NCI-H1930 (cell line): ENCODE data around the gene OSGEP.
"Not testable (repeated sequence)": the region's sequence is repeated elsewhere in the genome, so short reads cannot be mapped to it uniquely, and the experiment has no call there.

Experiments used
- DNase-seq, 2 experiments: peaks; one replicate each; lab custom pipeline; 2025; lab: John Stamatoyannopoulos, UW

OSGEP gene

GRCh38 chr14:20469890-20470602, 15.4 kb upstream of the OSGEP start:
- no peak for DNase-seq

GRCh38 chr14:20469242-20469889, 14.8 kb upstream of the OSGEP start, which contains the start of gene PNP:
Gene PNP, plus strand, starts transcription at chr14:20469406. Its CDS starts 119 bp downstream, at chr14:20469525.
- peak; percentile 80 to 86 for DNase-seq

- DNase-seq: no peak
Observed at GRCh38 chr14:20468764-20469241, 14.2 kb upstream of the OSGEP start.

- peak; percentile 99 for DNase-seq
Observed at GRCh38 chr14:20461225-20462141, 6.9 kb upstream of the OSGEP start, which contains the start of gene PIP4P1. Gene PIP4P1, minus strand, starts transcription at chr14:20461434. Its CDS starts 109 bp downstream, at chr14:20461325.

- peak in 1 of 2 experiments; percentile 36 for DNase-seq
Observed at GRCh38 chr14:20460458-20461224, 6.0 kb upstream of the OSGEP start.

- no peak for DNase-seq
Observed at GRCh38 chr14:20458031-20458789, 3.6 kb upstream of the OSGEP start.

- no peak for DNase-seq
Observed at GRCh38 chr14:20456971-20457370, 2.4 kb upstream of the OSGEP start.

- DNase-seq: no peak
Observed at GRCh38 chr14:20455355-20456300, 1.0 kb upstream of the OSGEP start.

- DNase-seq: not testable (repeated sequence)
Observed at GRCh38 chr14:20452831-20453230, 1.8 kb downstream of the OSGEP start.

GRCh38 chr14:20446889-20447288, 7.7 kb downstream of the OSGEP start:
- DNase-seq: no peak

GRCh38 chr14:20443650-20444049, 11.0 kb downstream of the OSGEP start:
- DNase-seq: not testable (repeated sequence)

- no peak for DNase-seq
Observed at GRCh38 chr14:20441461-20441860, 13.2 kb downstream of the OSGEP start.

GRCh38 chr14:20440882-20441281, 13.7 kb downstream of the OSGEP start:
- no peak for DNase-seq

- DNase-seq: no peak
Observed at GRCh38 chr14:20440465-20440864, 14.1 kb downstream of the OSGEP start.

- DNase-seq: no peak
Observed at GRCh38 chr14:20438664-20439063, 15.9 kb downstream of the OSGEP start.

GRCh38 chr14:20436363-20436755, 18.3 kb downstream of the OSGEP start:
- DNase-seq: no peak

GRCh38 chr14:20435582-20436362, 18.8 kb downstream of the OSGEP start, which contains the start of gene KLHL33:
Gene KLHL33, minus strand, starts transcription at chr14:20436166. Its CDS starts 355 bp downstream, at chr14:20435811.
- DNase-seq: no peak
